Heart left ventricle (tissue), 13 donors: ENCODE results near the gene TIGD6.

Source experiments
- CTCF ChIP-seq, 12 donors: fragments of 200-600 bp; sonication (generic) in 4 of 12; IDR thresholded peaks; one replicate each; pipeline versions ENCODE4 v1.5.0 to v1.8.0; 2018 to 2022; ENCODE audit warnings: antibody characterized with exemption in 12 of 12, mild to moderate bottlenecking in 5 of 12
- POLR2A ChIP-seq, 2 donors: fragments of 450-650 bp; IDR thresholded peaks; one replicate each; pipeline ENCODE4 v1.6.1; 2017; ENCODE audit warnings: antibody characterized with exemption in 2 of 2, mild to moderate bottlenecking in 2 of 2, moderate library complexity in 2 of 2
- donor health status: ischemic (EF 13 %, LVEDD 7.1; RV severe dilation, severe dysfunction).
- donor health status: DM: no; HTN: yes; CAD: no.
- donor health status: DM: no; HTN: no; CAD: no.
- donor health status: ischemic (EF 25% LVEDD 6.9; RV normal size, moderate dysfunction).
- donor health status: ischemic (EF 25% LVEDD 5.7; RV mildly dilated, moderate dysfunction).
- donor health status: ischemic (EF 35%, LVEDD 5.7; RV mildly dilated, moderate dysfunction).
- donor health status: nonischemic (EF 11% LVEDD 7.7; RV severe dilation, severe dysfunction).
- donor health status: DM: yes; HTN: yes; CAD: no.
- donor health status: PGD.
- donor health status: ischemic (EF 29% LVEDD 5.4; RV normal size, mild dysfunction).
- donor health status: nonischemic (EF 23%, LVEDD 6.1; RV moderate dilation, normal function).

DNA sequence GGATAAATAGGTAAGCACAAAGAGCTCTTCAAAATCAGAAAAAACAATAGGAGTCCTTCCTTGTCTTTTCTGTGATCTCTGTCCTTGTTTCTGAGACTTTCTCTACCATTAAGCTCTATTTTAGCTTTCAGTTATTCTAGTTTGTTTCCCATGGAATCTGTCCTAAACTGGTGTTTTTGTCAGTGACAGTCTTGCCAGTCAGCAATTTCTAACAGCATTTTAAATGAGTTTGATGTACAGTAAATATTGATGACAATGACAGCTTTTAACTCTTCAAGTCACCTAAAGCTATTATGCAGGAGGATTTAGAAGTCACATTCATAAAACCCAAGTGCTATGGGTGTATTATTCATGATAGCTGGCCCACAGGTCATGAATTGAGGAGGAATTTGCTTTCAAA, 17.9 kb downstream of the TIGD6 start:
- TF ChIP-seq CTCF (IDR thresholded peaks at IDR 0.05) = no peak
- no peak for TF ChIP-seq POLR2A (IDR thresholded peaks at IDR 0.05)
